GM23248 (cell line): ENCODE measurements around the gene CIT. TPM values are rescaled to one million over a fixed set of nuclear protein-coding genes. Genes with fewer than 3 reads are reported as not detected.

Source experiments
- DNase-seq: peaks from one replicate; pipeline ENCODE4 v3.0.0-alpha.2; 2015
- H2AFZ ChIP-seq: fragments of 200-600 bp; sonication (generic); 2 replicates; pipeline ENCODE4 v1.6.1; 2016; ENCODE audit warnings: antibody characterized with exemption
- H3F3A ChIP-seq: fragments of 200-600 bp; sonication (generic); 2 replicates; pipeline ENCODE4 v1.6.1; 2016; ENCODE audit warnings: mild to moderate bottlenecking, antibody characterized with exemption, mixed run types; ENCODE audit not compliant: insufficient read depth
- H3K27ac ChIP-seq: fragments of 200-600 bp; sonication (generic); 2 replicates; pipeline ENCODE4 v1.5.1; 2016; ENCODE audit warnings: mild to moderate bottlenecking
- H3K27me3 ChIP-seq: fragments of 200-600 bp; sonication (generic); replicated peaks from 2 replicates; pipeline ENCODE4 v1.6.1; 2016; ENCODE audit warnings: mild to moderate bottlenecking; ENCODE audit not compliant: insufficient read depth
- H3K36me3 ChIP-seq: fragments of 200-600 bp; sonication (generic); 2 replicates; pipeline ENCODE4 v1.6.1; 2016; ENCODE audit warnings: low read depth, mild to moderate bottlenecking
- H3K4me1 ChIP-seq: fragments of 200-600 bp; sonication (generic); 2 replicates; pipeline ENCODE4 v1.6.1; 2016; ENCODE audit warnings: mild to moderate bottlenecking; ENCODE audit not compliant: insufficient read depth
- H3K4me2 ChIP-seq: fragments of 200-600 bp; sonication (generic); one replicate; pipeline ENCODE4 v1.6.1; 2016; ENCODE audit warnings: mild to moderate bottlenecking; ENCODE audit not compliant: unreplicated experiment
- H3K4me3 ChIP-seq: fragments of 200-600 bp; sonication (generic); 2 replicates; pipeline ENCODE4 v1.5.1; 2016; ENCODE audit warnings: mild to moderate bottlenecking
- H3K79me2 ChIP-seq: fragments of 200-600 bp; sonication (generic); 2 replicates; pipeline ENCODE4 v1.6.1; 2016; ENCODE audit warnings: mild to moderate bottlenecking; ENCODE audit not compliant: insufficient read depth
- H3K9ac ChIP-seq: fragments of 200-600 bp; sonication (generic); 2 replicates; pipeline ENCODE4 v1.6.1; 2016; ENCODE audit warnings: mild to moderate bottlenecking
- H3K9me2 ChIP-seq: fragments of 200-600 bp; sonication (generic); 2 replicates; pipeline ENCODE4 v1.6.1; 2016; ENCODE audit warnings: mixed run types, mild to moderate bottlenecking, moderate library complexity; ENCODE audit not compliant: insufficient read depth
- H3K9me3 ChIP-seq: fragments of 200-600 bp; sonication (generic); one replicate; pipeline ENCODE4 v1.6.1; 2017; ENCODE audit warnings: low read depth
- H4K20me1 ChIP-seq: fragments of 200-600 bp; sonication (generic); 2 replicates; pipeline ENCODE4 v1.6.0; 2016; ENCODE audit not compliant: insufficient read depth
- EZH2 ChIP-seq: fragments of 200-600 bp; sonication (generic); IDR thresholded peaks from 2 replicates; pipeline ENCODE4 v1.6.1; 2018; ENCODE audit warnings: antibody characterized with exemption, mild to moderate bottlenecking; ENCODE audit not compliant: insufficient read depth, poor library complexity, severe bottlenecking
- EZH2phosphoT487 ChIP-seq: fragments of 200-600 bp; sonication (generic); IDR thresholded peaks from 2 replicates; pipeline ENCODE4 v1.6.1; 2018; ENCODE audit warnings: antibody characterized with exemption, moderate library complexity, mild to moderate bottlenecking, low read depth; ENCODE audit not compliant: insufficient read depth
- WGBS, 2 experiments: methylation state at CpG; one replicate each; pipeline ENCODE4 v1.1.6; 2015 to 2017; ENCODE audit warnings: low lambda C conversion rate in 2 of 2, low coverage in 1 of 2; ENCODE audit errors: missing lambda C conversion rate in 2 of 2; 5-methylcytosine and 5-hydroxymethylcytosine counted together
- in situ Hi-C: fragments of 300-500 bp; cut with MboI; formaldehyde crosslinking; loops from 2 replicates; pipeline ENCODE4 v1.15.0; 2020
- polyA plus RNA-seq: library from polyadenylated mRNA; unstranded; fragments of >200 nt; fragmentation: Nextera tagmentation; extraction: Ambion mirVana; gene quantifications from 2 replicates; pipeline ENCODE4 v1.2.1, GENCODE V29; 2016
- total RNA-seq: library from RNA; depleted of rRNA; stranded (reverse); fragments of >200 nt; shearing (Covaris generic); gene quantifications from 2 replicates; pipeline ENCODE4 v1.2.3, GENCODE V29; 2014

CIT gene
- total and polyA plus RNA-seq, 2 experiments from 2014 or later, result 4.3 to 6.8 TPM

- Histone ChIP-seq H3F3A (no peaks in the 10 kb centered on the region), H3K27ac (peak overlapping the region; percentile 27; the same call in 1 of the 2 replicates), H3K4me3 (peak overlapping the region; percentile 94), H3K27me3 (no peaks in the 10 kb centered on the region), H3K9ac (peak overlapping the region; percentile 89), H3K9me2 (no peaks in the 10 kb centered on the region), H3K36me3 (peaks cover 10% of the 10 kb centered on the region; the same call in 1 of the 2 replicates), H3K4me1 (peaks cover 16% of the 10 kb centered on the region), H2AFZ (peak overlapping the region; percentile 96), H3K79me2 (peaks cover 49% of the 10 kb centered on the region), H3K4me2 (peak overlapping the region; percentile 77), H3K9me3 (no peaks in the 10 kb centered on the region), H4K20me1 (0 out of 2 replicates have a peak, but pooled peaks cover 5% of the 10 kb centered on the region)
- TF ChIP-seq EZH2phosphoT487, result no peak
- no peak for TF ChIP-seq EZH2
- in situ Hi-C loops, result no loop called here
- peak; percentile 43 for DNase-seq
- WGBS, 2 experiments, result 10 to 13% methylated on average over 14 of the region's 14 CpGs
These were observed 208.7 kb downstream of the CIT start for GRCh38 chr12:119668324-119668841.

- Histone ChIP-seq H4K20me1 (0 out of 2 replicates have a peak, but pooled peaks cover 5% of the 10 kb centered on the region), H3K9me3 (no peaks in the 10 kb centered on the region), H3K4me2 (peak within 1 kb of the TSS; percentile 92), H3K79me2 (peaks cover 49% of the 10 kb centered on the region), H2AFZ (peak within 1 kb of the TSS; percentile 96), H3K4me1 (peaks cover 16% of the 10 kb centered on the region), H3K4me3 (peak within 1 kb of the TSS; percentile 94), H3K27ac (peak within 1 kb of the TSS; percentile 27; the same call in 1 of the 2 replicates), H3K36me3 (peaks cover 7% of the 10 kb centered on the region; the same call in 1 of the 2 replicates), H3F3A (no peaks in the 10 kb centered on the region), H3K27me3 (no peaks in the 10 kb centered on the region), H3K9ac (peak within 1 kb of the TSS; percentile 89), H3K9me2 (no peaks in the 10 kb centered on the region)
- WGBS, 2 experiments, result 0 to 1% methylated on average over 64 of the region's 69 CpGs
- in situ Hi-C loops, result no loop called here
- TF ChIP-seq EZH2 (no peak), EZH2phosphoT487 (no peak)
- peak; percentile 100 for DNase-seq
These were observed 209.4 kb downstream of the CIT start, which contains the start of gene PRKAB1 for GRCh38 chr12:119667577-119668323. Gene PRKAB1 (plus strand): TSS chr12:119668133. CDS start chr12:119668245, 112 bp downstream.

GRCh38 chr12:119666900-119667576, 210.1 kb downstream of the CIT start:
- H3K27me3 ChIP-seq, result no peaks in the 10 kb centered on the region
- peak overlapping the region; percentile 50; the same call in 1 of the 2 replicates for H3K9ac ChIP-seq

GRCh38 chr12:119666226-119666795, 210.8 kb downstream of the CIT start:
- Histone ChIP-seq H3K4me1 (peaks cover 16% of the 10 kb centered on the region), H3K9me2 (no peaks in the 10 kb centered on the region), H3K27ac (no peak overlapping the region), H3K4me3 (no peak overlapping the region), H3K79me2 (peaks cover 42% of the 10 kb centered on the region), H3K4me2 (no peak overlapping the region), H2AFZ (peak overlapping the region; percentile 96; the same call in 1 of the 2 replicates), H4K20me1 (0 out of 2 replicates have a peak, but pooled peaks cover 5% of the 10 kb centered on the region), H3F3A (no peaks in the 10 kb centered on the region), H3K9me3 (no peaks in the 10 kb centered on the region), H3K27me3 (no peaks in the 10 kb centered on the region), H3K36me3 (no peaks in the 10 kb centered on the region), H3K9ac (0 out of 2 replicates have a peak overlapping the region, but pooled peaks have one; percentile 50)
- WGBS, 2 experiments, result 37 to 52% methylated on average over 2 of the region's 2 CpGs
- in situ Hi-C loops, result no loop called here
- TF ChIP-seq EZH2phosphoT487 (no peak), EZH2 (no peak)
- no peak for DNase-seq

More at GRCh38 chr12:119666900-119667576, 210.1 kb downstream of the CIT start:
- Histone ChIP-seq H2AFZ (peak overlapping the region; percentile 96), H3K79me2 (peaks cover 49% of the 10 kb centered on the region), H4K20me1 (0 out of 2 replicates have a peak, but pooled peaks cover 5% of the 10 kb centered on the region), H3F3A (no peaks in the 10 kb centered on the region), H3K4me2 (peak overlapping the region; percentile 92), H3K4me3 (peak overlapping the region; percentile 94), H3K36me3 (0 out of 2 replicates have a peak, but pooled peaks cover 3% of the 10 kb centered on the region), H3K27ac (no peak overlapping the region), H3K9me3 (no peaks in the 10 kb centered on the region), H3K9me2 (no peaks in the 10 kb centered on the region), H3K4me1 (peaks cover 16% of the 10 kb centered on the region)
- WGBS, 2 experiments, result 2% methylated on average over 9 of the region's 9 CpGs
- no peak for DNase-seq
- TF ChIP-seq EZH2phosphoT487 (no peak), EZH2 (no peak)
- in situ Hi-C loops, result no loop called here
